AG04450 (cell line): ENCODE measurements around the gene MTO1. TPM values are rescaled to one million over a fixed set of nuclear protein-coding genes. Genes with fewer than 3 reads are reported as not detected.

ENCODE experiments used
- CTCF ChIA-PET: fragments of 300-600, 350-600 bp; formaldehyde crosslinking; extraction: SDS; loops from one replicate; lab custom pipeline; 2022; ENCODE audit warnings: antibody characterized with exemption, inconsistent platforms; lab: Charles Lee
- POLR2A ChIA-PET: fragments of 350-600 bp; formaldehyde crosslinking; extraction: SDS; loops from one replicate; lab custom pipeline; 2021; ENCODE audit warnings: antibody characterized with exemption, inconsistent platforms; lab: Yijun Ruan, JAX
- DNase-seq: peaks from one replicate; pipeline ENCODE4 v3.0.0-alpha.2; 2011; ENCODE audit warnings: low read depth, low spot score
- H3K27ac ChIP-seq: one replicate; pipeline ENCODE4 v1.5.1; 2012; ENCODE audit warnings: low read depth, low read length, control low read depth
- H3K27me3 ChIP-seq: one replicate; pipeline ENCODE4 v1.6.0; 2012; ENCODE audit warnings: low read length; ENCODE audit not compliant: control insufficient read depth, insufficient read depth
- H3K4me3 ChIP-seq: 2 replicates; pipeline ENCODE4 v1.5.1; 2011; ENCODE audit warnings: mild to moderate bottlenecking, low read depth, low read length, control low read depth
- H3K9me3 ChIP-seq: 2 replicates; pipeline ENCODE4 v1.5.1; 2012; ENCODE audit warnings: low read length; ENCODE audit not compliant: control insufficient read depth, insufficient read depth
- CTCF ChIP-seq: IDR thresholded peaks from 2 replicates; pipeline ENCODE4 v1.5.1; 2011; ENCODE audit warnings: low read depth, low read length, control low read depth, inconsistent platforms
- polyA plus RNA-seq: library from polyadenylated mRNA; depleted of rRNA; stranded (reverse); fragments of >200 nt; gene quantifications from 2 replicates; pipeline ENCODE4 v1.2.3, GENCODE V29; 2011

Gene MTO1
- polyA plus RNA-seq, 1 experiment: 23.1 TPM

- H3K4me3 ChIP-seq: no peak overlapping the region
- ChIA-PET CTCF (interaction anchor here (0.9 kb wide), 1 partner anchor 28 kb away, joined by 4 read pairs; no protein-coding TSS in a partner anchor), POLR2A (interaction anchor here (0.6 to 1.9 kb wide), 2 partner anchors 55 to 418 kb away, joined by 3 to 7 read pairs; no protein-coding TSS in a partner anchor)
- H3K9me3 ChIP-seq: no peaks in the 10 kb centered on the region; the same call in 1 of the 2 replicates
- no peaks in the 10 kb centered on the region for H3K27me3 ChIP-seq
- TF ChIP-seq CTCF: no peak
- no peak overlapping the region for H3K27ac ChIP-seq
- no peak for DNase-seq
Measured at GRCh38 chr6:73525546-73526330, 64.2 kb downstream of the MTO1 start.

- Histone ChIP-seq H3K4me3 (no peak overlapping the region), H3K27me3 (no peaks in the 10 kb centered on the region), H3K27ac (no peak overlapping the region), H3K9me3 (no peaks in the 10 kb centered on the region)
- no peak for DNase-seq
- TF ChIP-seq CTCF: no peak
- ChIA-PET CTCF (no interaction called here), POLR2A (interaction anchor here (0.5 kb wide), 1 partner anchor 20 kb away, joined by 7 read pairs; no protein-coding TSS in a partner anchor)
Measured at GRCh38 chr6:73528897-73529296, 67.4 kb downstream of the MTO1 start.

GRCh38 chr6:73532293-73532692 lies 70.8 kb downstream of the MTO1 start:
- DNase-seq: no peak
- POLR2A ChIA-PET: no interaction called here
- Histone ChIP-seq H3K9me3 (no peaks in the 10 kb centered on the region), H3K27me3 (no peaks in the 10 kb centered on the region), H3K4me3 (no peak overlapping the region), H3K27ac (no peak overlapping the region)
- no peak for TF ChIP-seq CTCF
- CTCF ChIA-PET: interaction anchor here (0.7 kb wide), 1 partner anchor 8 kb away, joined by 3 read pairs; no protein-coding TSS in a partner anchor

DNA sequence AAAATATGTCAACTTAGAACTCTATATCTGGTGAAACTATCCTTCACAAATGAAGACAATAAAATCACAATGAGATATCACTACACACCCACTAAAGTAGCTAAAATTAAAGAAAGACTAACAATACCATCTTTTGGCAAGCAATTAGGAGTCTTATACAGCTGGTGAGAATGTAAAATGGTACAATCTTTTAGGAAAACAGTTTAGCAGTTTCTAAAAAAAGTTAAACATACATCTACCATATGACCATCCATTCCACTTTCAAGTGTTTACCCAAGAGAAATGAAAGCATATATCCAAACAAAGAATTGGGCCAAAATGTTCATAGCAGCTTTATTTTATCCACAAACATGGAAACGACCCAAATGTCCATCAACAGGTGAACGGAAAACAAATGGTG lies 73.1 kb downstream of the MTO1 start:
- H3K27me3 ChIP-seq: no peaks in the 10 kb centered on the region
- no peaks in the 10 kb centered on the region for H3K9me3 ChIP-seq
- no peak overlapping the region for H3K4me3 ChIP-seq
- ChIA-PET POLR2A (interaction anchor here (0.6 kb wide), 1 partner anchor 13 kb away, joined by 3 read pairs; no protein-coding TSS in a partner anchor), CTCF (interaction anchor here (0.6 kb wide), 1 partner anchor 141 kb away, joined by 5 read pairs; no protein-coding TSS in a partner anchor)
- H3K27ac ChIP-seq: no peak overlapping the region
- DNase-seq: no peak
- TF ChIP-seq CTCF: no peak

- DNase-seq: no peak
- Histone ChIP-seq H3K9me3 (no peaks in the 10 kb centered on the region), H3K4me3 (no peak overlapping the region), H3K27ac (no peak overlapping the region), H3K27me3 (no peaks in the 10 kb centered on the region)
- no peak for TF ChIP-seq CTCF
- POLR2A ChIA-PET: no interaction called here
- CTCF ChIA-PET: interaction anchor here (1.0 kb wide), 1 partner anchor 11 kb away, joined by 3 read pairs; no protein-coding TSS in a partner anchor
Measured at GRCh38 chr6:73537677-73538076, 76.1 kb downstream of the MTO1 start.
